Fibroblast of the aortic adventitia (primary cell): ENCODE results near the gene XRCC5. TPM values are rescaled to one million over a fixed set of nuclear protein-coding genes. Genes with fewer than 3 reads are reported as not detected.
"Not testable (repeated sequence)": the region's sequence is repeated elsewhere in the genome, so short reads cannot be mapped to it uniquely, and the experiment has no call there.

Experiments used
- DNase-seq: peaks from one replicate; pipeline ENCODE4 v3.0.0-alpha.2; 2010; ENCODE audit warnings: low read depth
- H3K4me3 ChIP-seq: 2 replicates; pipeline ENCODE4 v1.5.1; 2011; ENCODE audit warnings: low read depth, mild to moderate bottlenecking, control low read depth, low read length, moderate library complexity
- CTCF ChIP-seq: IDR thresholded peaks from 2 replicates; pipeline ENCODE4 v1.5.1; 2011; ENCODE audit warnings: mild to moderate bottlenecking, low read length, control low read depth, inconsistent platforms; ENCODE audit not compliant: insufficient read depth
- total RNA-seq: library from RNA; depleted of rRNA; stranded (reverse); fragments of >200 nt; gene quantifications from 2 replicates; pipeline ENCODE4 v1.2.3, GENCODE V29; 2012; ENCODE audit warnings: low replicate concordance

XRCC5 gene
- total RNA-seq, 1 donor, result 271 TPM

- TF ChIP-seq CTCF, result no peak
- no peak for DNase-seq
- H3K4me3 ChIP-seq, result no peak overlapping the region
Measured at GRCh38 chr2:216134958-216135541, 25.9 kb downstream of the XRCC5 start.

GRCh38 chr2:216139884-216140283 is 30.7 kb downstream of the XRCC5 start:
- no peak for TF ChIP-seq CTCF
- no peak overlapping the region for H3K4me3 ChIP-seq
- no peak for DNase-seq

GRCh38 chr2:216141516-216141915 is 32.4 kb downstream of the XRCC5 start:
- not testable (repeated sequence) for H3K4me3 ChIP-seq, DNase-seq

GRCh38 chr2:216142540-216142939 is 33.4 kb downstream of the XRCC5 start:
- no peak overlapping the region for H3K4me3 ChIP-seq
- no peak for TF ChIP-seq CTCF
- DNase-seq, result peak; percentile 37

GRCh38 chr2:216144372-216144771 is 35.2 kb downstream of the XRCC5 start:
- H3K4me3 ChIP-seq, result no peak overlapping the region
- TF ChIP-seq CTCF, result no peak
- no peak for DNase-seq

GRCh38 chr2:216144857-216145256 is 35.7 kb downstream of the XRCC5 start:
- H3K4me3 ChIP-seq, result no peak overlapping the region
- no peak for DNase-seq
- TF ChIP-seq CTCF, result no peak

- no peak for DNase-seq
- TF ChIP-seq CTCF, result no peak
- H3K4me3 ChIP-seq, result no peak overlapping the region
Measured at GRCh38 chr2:216146573-216146972, 37.4 kb downstream of the XRCC5 start.
